ENCODE measurements around the gene HPSE. TPM values are rescaled to one million over a fixed set of nuclear protein-coding genes. Genes with fewer than 3 reads are reported as not detected.
"Not testable (repeated sequence)": the region's sequence is repeated elsewhere in the genome, so short reads cannot be mapped to it uniquely, and the experiment has no call there.

The HPSE gene
- total and polyA plus RNA-seq, 8 donors = 1.3 to 19.2 (median 1.8) TPM

GRCh38 chr4:83276299-83277040 is 58.2 kb downstream of the HPSE start:
- H3K27me3 ChIP-seq = no peaks in the 10 kb centered on the region
- TF ChIP-seq CTCF (IDR thresholded peaks at IDR 0.05) = no peak
- no peaks in the 10 kb centered on the region for H3K9me3 ChIP-seq
- peaks cover 0 to 26% of the 10 kb centered on the region in 2 donors for H3K36me3 ChIP-seq
- intact Hi-C loops (cut with DNase I) = no loop called here
- peaks cover 0 to 11% of the 10 kb centered on the region in 2 donors for H3K4me1 ChIP-seq
- ATAC-seq = no peak
- DNase-seq = no peak
- H3K27ac ChIP-seq = no peak overlapping the region
- H3K4me3 ChIP-seq = no peak overlapping the region

- H3K4me1 ChIP-seq; ATAC-seq; H3K27ac ChIP-seq; H3K4me3 ChIP-seq; H3K9me3 ChIP-seq; intact Hi-C loops (cut with DNase I); H3K27me3 ChIP-seq; DNase-seq: not testable (repeated sequence)
- H3K36me3 ChIP-seq = peaks cover 0 to 40% of the 10 kb centered on the region in 2 donors
These were observed 60.7 kb downstream of the HPSE start for GRCh38 chr4:83273926-83274325.

GRCh38 chr4:83272900-83273299 is 61.7 kb downstream of the HPSE start:
- H3K9me3 ChIP-seq = no peaks in the 10 kb centered on the region
- ATAC-seq (no peak), DNase-seq (no peak)
- H3K36me3 ChIP-seq = peaks cover 0 to 33% of the 10 kb centered on the region in 2 donors
- H3K4me1 ChIP-seq = peaks cover 0 to 8% of the 10 kb centered on the region in 2 donors
- no peak overlapping the region for H3K4me3 ChIP-seq
- H3K27me3 ChIP-seq = no peaks in the 10 kb centered on the region
- intact Hi-C loops (cut with DNase I) = no loop called here
- no peak overlapping the region for H3K27ac ChIP-seq
- no peak for TF ChIP-seq CTCF (IDR thresholded peaks at IDR 0.05)

GRCh38 chr4:83269256-83269655 is 65.4 kb downstream of the HPSE start:
- DNase-seq = no peak

GRCh38 chr4:83268491-83268890 is 66.2 kb downstream of the HPSE start:
- Histone ChIP-seq H3K36me3 (peaks cover 0 to 35% of the 10 kb centered on the region in 2 donors), H3K27me3 (no peaks in the 10 kb centered on the region), H3K27ac (no peak overlapping the region), H3K9me3 (no peaks in the 10 kb centered on the region), H3K4me3 (no peak overlapping the region), H3K4me1 (peaks cover 0 to 20% of the 10 kb centered on the region in 2 donors)
- ATAC-seq (no peak), DNase-seq (no peak)
- no peak for TF ChIP-seq CTCF (IDR thresholded peaks at IDR 0.05)
- intact Hi-C loops (cut with DNase I) = no loop called here

More at GRCh38 chr4:83269256-83269655, 65.4 kb downstream of the HPSE start:
- ATAC-seq = no peak
- Histone ChIP-seq H3K9me3 (no peaks in the 10 kb centered on the region), H3K27me3 (no peaks in the 10 kb centered on the region), H3K4me1 (peaks cover 0 to 20% of the 10 kb centered on the region in 2 donors), H3K4me3 (no peak overlapping the region), H3K27ac (no peak overlapping the region), H3K36me3 (peaks cover 0 to 35% of the 10 kb centered on the region in 2 donors)
- intact Hi-C loops (cut with DNase I) = no loop called here
- TF ChIP-seq CTCF (IDR thresholded peaks at IDR 0.05) = no peak
